HG02588 (cell line): ENCODE data around the gene TEX26.

Source experiments
- ATAC-seq: cut with Tn5 transposase; IDR thresholded peaks from one replicate; pipeline ENCODE4 v1.9.1; 2021; ENCODE audit warnings: mild to moderate bottlenecking, moderate library complexity; ENCODE audit not compliant: unreplicated experiment

TEX26 gene

DNA sequence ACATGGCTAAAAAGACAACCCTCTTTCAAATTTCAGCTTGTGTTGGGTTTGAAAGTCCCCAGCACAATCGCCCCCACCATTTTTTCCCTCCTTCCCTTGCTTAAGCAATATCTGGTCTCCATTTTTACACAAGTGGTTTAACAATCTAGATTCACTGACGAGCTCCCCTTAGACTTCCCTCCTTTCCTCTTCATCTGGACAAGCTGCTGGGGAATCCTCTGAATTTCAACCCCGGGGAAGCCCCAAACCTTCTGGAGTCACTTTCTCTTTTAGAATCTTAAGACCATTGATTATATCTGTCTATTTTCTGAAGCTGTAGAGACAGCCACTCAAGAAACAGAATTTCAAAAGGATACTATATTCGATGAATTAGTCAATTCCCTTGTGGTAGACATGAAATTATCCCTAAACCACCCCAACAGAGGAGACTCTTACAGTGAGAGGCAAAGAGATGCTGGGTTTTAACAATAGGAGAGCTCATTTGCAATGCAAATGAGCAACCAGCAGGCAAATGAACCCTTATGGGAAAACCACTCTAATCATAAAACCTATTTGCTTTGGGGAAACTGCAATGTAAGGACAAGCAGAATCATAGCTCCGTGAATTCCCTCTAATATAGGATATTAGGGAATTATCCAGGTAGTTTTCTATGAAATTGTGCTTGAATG is 78.9 kb downstream of the TEX26 start:
- ATAC-seq: no peak

GRCh38 chr13:31011901-31012654 is 79.6 kb downstream of the TEX26 start:
- ATAC-seq: no peak

- ATAC-seq: no peak
These were observed 80.2 kb downstream of the TEX26 start for GRCh38 chr13:31012655-31013024.

GRCh38 chr13:31014456-31014855 is 82.0 kb downstream of the TEX26 start:
- ATAC-seq: no peak

- no peak for ATAC-seq
These were observed 82.7 kb downstream of the TEX26 start for GRCh38 chr13:31015199-31015598.

GRCh38 chr13:31016342-31017325 is 84.2 kb downstream of the TEX26 start:
- ATAC-seq: no peak

DNA sequence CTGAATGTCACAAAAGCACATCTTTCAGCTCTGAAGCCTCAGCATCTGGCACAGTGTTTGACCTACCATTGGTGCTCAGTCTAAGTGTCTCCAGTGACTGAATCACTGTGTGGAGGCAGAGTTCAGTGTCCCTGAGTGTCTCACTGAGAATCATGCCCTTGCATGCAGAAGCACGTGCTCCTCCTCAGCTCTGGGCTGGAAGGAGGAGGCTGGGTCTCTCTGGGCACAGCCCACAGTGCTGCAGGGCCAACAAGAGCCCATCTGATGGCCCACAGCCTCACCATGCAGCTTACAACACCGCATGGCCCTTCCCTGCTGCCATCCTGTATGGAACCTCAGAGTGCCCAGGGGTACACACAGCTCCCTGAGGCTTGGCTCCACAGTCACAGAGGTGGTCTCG is 86.1 kb downstream of the TEX26 start:
- ATAC-seq: no peak

GRCh38 chr13:31020996-31021395 is 88.5 kb downstream of the TEX26 start:
- no peak for ATAC-seq

GRCh38 chr13:31022288-31022895 is 89.9 kb downstream of the TEX26 start:
- no peak for ATAC-seq

DNA sequence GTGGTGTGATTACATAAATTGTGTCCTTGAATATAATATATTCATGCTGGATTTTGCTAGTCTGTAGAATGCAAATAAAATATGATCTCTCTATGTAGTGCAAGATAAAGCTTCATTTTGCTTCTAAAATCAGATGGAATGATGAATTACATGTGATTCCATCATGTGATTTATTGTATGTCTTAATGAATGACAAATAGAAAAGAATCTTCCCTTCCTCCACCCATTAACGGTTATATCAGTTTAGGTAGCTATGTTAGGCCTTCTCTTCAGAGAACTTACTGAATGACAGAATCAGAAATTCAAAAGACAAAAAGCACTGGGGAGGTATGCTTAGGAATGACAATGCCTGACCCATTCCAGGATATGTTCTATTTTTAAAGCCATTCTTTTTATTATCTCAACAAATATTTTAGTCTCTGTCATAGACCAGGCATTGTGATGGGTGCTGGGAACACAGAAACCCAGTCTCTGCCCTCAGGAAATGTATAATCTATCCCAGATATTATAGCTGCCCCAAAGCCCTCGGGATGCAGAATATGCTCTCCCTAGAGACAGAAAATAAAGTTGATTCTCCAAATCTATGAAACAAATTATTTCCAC is 90.6 kb downstream of the TEX26 start:
- ATAC-seq: no peak
